Activated T-helper 17 cell treated with anti-CD3 and anti-CD28 coated beads, Interleukin-2, amount 50 U/mL, for 72 hours (primary cell): Measurements from ENCODE around the gene MBD5. TPM values are rescaled to one million over a fixed set of nuclear protein-coding genes. Genes with fewer than 3 reads are reported as not detected.
A peak's percentile ranks its signal among the peaks of the same experiment; 100 is the strongest.

Source experiments
- ATAC-seq: fragments of 150-1000 bp; cut with Tn5 transposase; replicated peaks from 2 replicates; pipeline ENCODE4 v1.10.0; 2021; ENCODE audit warnings: mild to moderate bottlenecking, moderate library complexity
- H3K27ac Mint-ChIP-seq: one replicate; pipeline ENCODE4 v1.8.0; 2022; ENCODE audit warnings: mixed read lengths
- H3K27me3 Mint-ChIP-seq: one replicate; pipeline ENCODE4 v1.8.0; 2022; ENCODE audit warnings: mixed read lengths
- H3K36me3 Mint-ChIP-seq: one replicate; pipeline ENCODE4 v1.8.0; 2022; ENCODE audit warnings: low read depth, mild to moderate bottlenecking, mixed read lengths
- H3K4me1 Mint-ChIP-seq: one replicate; pipeline ENCODE4 v1.8.0; 2022; ENCODE audit warnings: mixed read lengths
- H3K4me3 Mint-ChIP-seq: one replicate; pipeline ENCODE4 v1.8.0; 2022; ENCODE audit warnings: mild to moderate bottlenecking, mixed read lengths
- H3K9me3 Mint-ChIP-seq: one replicate; pipeline ENCODE4 v1.8.0; 2022; ENCODE audit warnings: mixed read lengths
- total RNA-seq, 2 donors: library from RNA; stranded (reverse); gene quantifications; one replicate each; pipeline ENCODE4 v1.2.3, GENCODE V29; 2022

MBD5 gene
- total RNA-seq, 2 donors from 2014 or later, result 33.5 to 55.7 TPM

DNA sequence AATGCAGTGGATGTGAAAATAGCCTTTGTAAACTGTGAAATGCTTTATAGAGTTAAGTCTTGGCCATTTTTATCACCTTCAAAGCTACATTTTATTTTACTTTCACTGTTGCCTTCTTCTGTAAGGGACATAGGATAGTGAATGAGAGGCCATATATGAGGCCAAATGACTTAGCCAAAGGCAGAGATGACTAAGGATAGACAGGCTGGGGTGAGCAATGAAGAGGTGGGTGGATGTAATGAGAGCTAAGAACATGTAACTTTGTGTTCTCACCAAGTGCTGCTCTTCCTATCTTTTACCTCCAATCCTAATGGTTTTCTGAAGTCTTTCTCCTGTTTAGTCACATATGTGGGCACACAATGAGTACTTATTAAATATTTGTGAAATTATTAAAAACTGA, 101.9 kb downstream of the MBD5 start:
- peak; percentile 88 for ATAC-seq
- Mint-ChIP-seq H3K9me3 (peaks cover 11% of the 10 kb centered on the region), H3K4me1 (no peaks in the 10 kb centered on the region)

DNA sequence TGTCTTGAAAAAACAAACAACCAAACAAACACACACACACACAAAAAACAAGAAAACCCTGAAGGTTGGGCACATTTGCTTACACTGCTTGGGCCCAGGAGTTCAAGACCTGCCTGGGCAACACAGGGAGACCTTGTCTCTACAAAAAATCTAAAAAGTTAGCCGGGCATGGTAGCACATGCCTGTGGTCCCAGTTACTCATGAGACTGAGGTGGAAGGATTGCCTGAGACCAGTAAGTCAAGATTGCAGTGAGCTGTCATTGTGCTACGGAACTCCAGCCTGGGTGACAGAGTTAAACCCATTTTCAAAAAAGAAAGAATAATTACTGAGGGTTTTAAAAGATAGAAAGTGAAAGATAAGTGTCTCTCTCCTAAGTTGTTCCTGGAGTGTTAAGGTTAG, 103.4 kb downstream of the MBD5 start:
- Mint-ChIP-seq H3K27ac (no peak overlapping the region), H3K4me1 (no peaks in the 10 kb centered on the region), H3K4me3 (no peak overlapping the region), H3K27me3 (no peaks in the 10 kb centered on the region), H3K9me3 (peaks cover 4% of the 10 kb centered on the region), H3K36me3 (no peaks in the 10 kb centered on the region)
- no peak for ATAC-seq

More for the DNA sequence above, 101.9 kb downstream of the MBD5 start:
- H3K36me3 Mint-ChIP-seq, result peaks cover 6% of the 10 kb centered on the region
- no peak overlapping the region for H3K27ac Mint-ChIP-seq
- no peak overlapping the region for H3K4me3 Mint-ChIP-seq
- H3K27me3 Mint-ChIP-seq, result no peaks in the 10 kb centered on the region

DNA sequence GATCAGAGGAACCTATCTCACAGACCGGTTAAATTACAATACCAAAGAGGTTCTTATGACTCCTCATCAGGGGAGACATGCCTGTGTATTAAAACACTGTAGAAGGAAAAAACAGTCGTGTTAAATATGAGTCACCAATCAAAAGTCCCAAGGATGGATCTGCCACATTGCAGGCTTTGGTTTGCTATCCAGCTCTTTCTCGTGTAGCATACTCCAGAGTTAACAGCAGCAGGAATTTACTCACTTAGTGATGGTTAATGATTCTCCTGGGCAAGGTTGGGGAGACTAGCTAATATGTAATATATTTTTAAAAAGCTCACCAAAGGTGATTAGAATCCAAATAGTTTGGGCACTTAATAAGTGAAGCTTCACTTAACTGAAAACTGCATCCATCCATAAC, 109.7 kb downstream of the MBD5 start:
- Mint-ChIP-seq H3K27ac (no peak overlapping the region), H3K9me3 (no peaks in the 10 kb centered on the region), H3K4me1 (no peaks in the 10 kb centered on the region), H3K27me3 (no peaks in the 10 kb centered on the region), H3K36me3 (no peaks in the 10 kb centered on the region), H3K4me3 (no peak overlapping the region)
- ATAC-seq, result no peak

DNA sequence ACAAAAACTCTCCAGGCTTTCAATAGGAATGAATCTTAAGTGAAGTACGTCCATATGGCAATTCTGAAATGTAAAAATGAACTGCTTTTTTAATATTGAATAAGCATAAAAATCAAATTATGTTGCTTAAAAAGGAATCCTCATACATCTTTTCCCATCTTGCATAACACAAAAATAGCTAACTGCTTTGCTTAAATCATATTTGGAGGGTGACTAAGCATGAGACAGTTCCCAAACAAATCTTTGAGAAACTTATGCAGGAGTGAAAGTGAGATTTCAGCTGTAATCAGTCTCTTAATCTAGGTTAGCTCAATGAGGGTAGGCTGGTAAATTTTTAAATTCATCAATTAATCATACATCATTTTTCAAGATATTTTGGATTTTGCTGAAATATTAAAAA, 111.5 kb downstream of the MBD5 start:
- no peak for ATAC-seq
- Mint-ChIP-seq H3K4me1 (no peaks in the 10 kb centered on the region), H3K4me3 (no peak overlapping the region), H3K36me3 (no peaks in the 10 kb centered on the region), H3K27me3 (no peaks in the 10 kb centered on the region), H3K27ac (no peak overlapping the region), H3K9me3 (no peaks in the 10 kb centered on the region)

DNA sequence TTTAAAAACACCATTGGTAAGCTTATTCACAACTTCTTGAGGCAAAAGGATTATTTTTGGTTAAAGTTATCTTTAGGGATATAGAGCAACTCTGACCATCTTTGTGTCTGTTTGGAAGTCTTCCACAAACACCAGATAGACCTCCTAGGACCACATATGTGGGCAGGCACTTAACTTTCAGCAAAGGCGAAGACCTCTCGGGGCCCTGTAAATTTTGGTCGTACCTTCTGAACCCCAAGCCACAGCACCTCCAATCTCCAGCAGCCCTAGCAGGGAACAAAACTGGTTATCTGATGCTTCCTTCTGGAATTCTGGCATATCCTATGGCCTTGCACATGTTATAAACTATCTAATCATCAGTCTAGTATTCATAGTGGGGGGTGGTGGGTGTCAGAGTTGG, 114.8 kb downstream of the MBD5 start:
- H3K36me3 Mint-ChIP-seq, result no peaks in the 10 kb centered on the region
- no peaks in the 10 kb centered on the region for H3K27me3 Mint-ChIP-seq
- no peaks in the 10 kb centered on the region for H3K4me1 Mint-ChIP-seq
- H3K9me3 Mint-ChIP-seq, result no peaks in the 10 kb centered on the region
- H3K4me3 Mint-ChIP-seq, result no peak overlapping the region
- no peak for ATAC-seq
- no peak overlapping the region for H3K27ac Mint-ChIP-seq

DNA sequence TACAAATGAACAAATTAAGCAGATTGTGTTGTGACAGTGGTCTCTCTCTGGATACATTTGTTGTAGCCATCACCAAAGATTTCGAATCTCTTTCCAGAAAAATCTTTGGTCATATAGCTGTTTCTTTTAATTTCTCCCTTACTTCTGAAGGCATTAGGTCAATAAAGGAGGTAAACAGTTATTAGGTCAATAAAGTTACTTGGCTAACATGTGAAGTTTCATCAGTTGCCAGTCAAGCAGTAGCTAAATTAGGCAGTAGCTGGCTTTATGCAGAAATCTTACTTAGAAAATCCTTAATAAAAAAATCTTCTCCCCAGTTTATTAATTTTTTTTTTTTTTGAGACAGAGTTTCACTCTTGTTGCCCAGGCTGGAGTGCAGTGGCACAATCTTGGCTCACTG, 115.5 kb downstream of the MBD5 start:
- Mint-ChIP-seq H3K4me3 (no peak overlapping the region), H3K27me3 (no peaks in the 10 kb centered on the region), H3K4me1 (no peaks in the 10 kb centered on the region), H3K27ac (no peak overlapping the region), H3K36me3 (no peaks in the 10 kb centered on the region), H3K9me3 (no peaks in the 10 kb centered on the region)
- no peak for ATAC-seq

DNA sequence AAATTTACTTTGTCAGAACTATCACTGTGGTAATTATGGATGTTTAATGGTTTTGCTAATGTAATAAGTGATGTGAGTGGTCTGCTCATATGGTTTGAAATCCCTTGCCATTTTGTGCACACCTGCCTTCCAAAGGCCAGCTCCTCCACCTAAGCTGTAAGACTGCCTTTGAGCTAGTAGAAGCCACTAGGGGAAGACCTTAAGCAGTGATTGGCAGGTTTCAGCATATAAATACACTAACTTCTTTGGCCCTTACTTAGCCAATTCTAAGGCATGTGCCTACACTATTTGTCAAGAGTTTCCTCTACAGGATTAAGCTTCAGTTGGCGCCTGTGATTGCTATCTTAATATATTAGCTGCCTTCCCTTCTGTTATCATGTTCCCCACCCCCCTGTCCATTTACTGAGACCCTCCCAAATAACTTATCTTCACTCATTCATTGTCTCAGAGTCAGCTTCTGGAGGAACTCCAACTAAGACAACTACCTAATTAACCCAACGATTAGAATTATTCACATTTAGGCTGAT, 141.1 kb downstream of the MBD5 start:
- H3K4me1 Mint-ChIP-seq, result peaks cover 3% of the 10 kb centered on the region
- peaks cover 7% of the 10 kb centered on the region for H3K36me3 Mint-ChIP-seq
- no peak overlapping the region for H3K27ac Mint-ChIP-seq
- H3K9me3 Mint-ChIP-seq, result no peaks in the 10 kb centered on the region
- ATAC-seq, result no peak
- no peaks in the 10 kb centered on the region for H3K27me3 Mint-ChIP-seq
- no peak overlapping the region for H3K4me3 Mint-ChIP-seq

DNA sequence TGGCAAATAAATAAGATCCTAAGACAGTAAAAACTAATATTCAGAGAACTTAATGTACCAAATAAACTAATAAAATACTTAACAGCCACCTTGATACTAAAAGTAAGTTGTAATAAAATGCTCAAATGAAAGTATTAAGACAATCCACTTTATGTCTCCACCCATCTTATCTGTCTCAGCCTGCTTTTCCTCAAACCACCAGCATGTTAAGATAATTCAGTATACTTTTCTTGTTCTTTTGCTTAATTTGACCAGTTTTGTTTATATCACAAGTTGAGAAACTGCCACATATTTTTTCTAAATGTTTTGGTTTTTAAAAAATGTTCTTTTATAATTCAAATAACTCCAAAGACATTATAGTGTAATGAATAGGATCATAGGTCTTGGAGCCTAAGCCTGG, 142.0 kb downstream of the MBD5 start:
- no peak overlapping the region for H3K4me3 Mint-ChIP-seq
- peaks cover 7% of the 10 kb centered on the region for H3K36me3 Mint-ChIP-seq

DNA sequence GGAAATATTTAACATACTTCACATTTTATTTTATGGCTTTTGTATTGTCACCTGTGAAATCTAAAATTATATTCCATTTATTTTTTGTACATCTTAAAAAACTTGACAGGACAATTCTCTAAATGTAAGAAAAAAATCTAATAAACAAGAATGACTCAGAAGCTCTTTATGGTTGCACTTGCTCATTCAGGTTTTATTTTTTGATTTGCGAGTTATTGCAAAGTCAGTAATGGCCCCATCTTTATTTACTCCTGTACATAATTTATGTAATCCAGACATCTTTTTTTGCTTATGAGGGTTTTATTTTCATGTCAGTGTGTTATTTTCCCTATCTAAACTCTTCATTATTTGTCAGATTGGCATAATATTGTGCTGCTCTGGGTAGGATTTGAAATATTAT, 145.1 kb downstream of the MBD5 start:
- no peak for ATAC-seq
- H3K9me3 Mint-ChIP-seq, result peaks cover 4% of the 10 kb centered on the region

More for the DNA sequence above, 142.0 kb downstream of the MBD5 start:
- H3K4me1 Mint-ChIP-seq, result peaks cover 3% of the 10 kb centered on the region
- no peaks in the 10 kb centered on the region for H3K9me3 Mint-ChIP-seq
- no peak overlapping the region for H3K27ac Mint-ChIP-seq
- no peaks in the 10 kb centered on the region for H3K27me3 Mint-ChIP-seq
- ATAC-seq, result no peak

DNA sequence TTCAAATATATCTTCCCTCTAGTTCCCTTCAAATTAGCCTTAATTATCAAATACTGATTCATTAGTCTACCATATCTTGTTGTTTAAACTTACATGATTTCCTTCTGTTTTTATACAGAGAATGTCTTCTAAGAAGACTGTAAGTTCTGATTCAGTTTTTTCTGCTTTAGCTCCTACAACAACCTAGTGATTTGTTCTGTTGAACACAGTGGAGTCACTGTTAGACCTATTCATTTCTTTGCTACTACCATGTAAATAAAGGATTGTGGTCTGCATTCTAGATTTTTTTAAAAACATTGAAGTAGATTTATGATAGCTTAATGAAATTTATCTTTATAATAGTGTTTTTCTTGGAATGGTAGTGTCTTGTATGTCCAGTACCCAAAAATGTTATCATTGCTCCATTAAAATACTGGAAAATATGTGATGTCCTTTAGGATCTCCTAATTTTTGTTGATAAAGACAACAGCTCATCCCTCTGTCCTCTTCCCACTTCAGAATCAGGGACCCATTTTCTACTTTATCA, 146.4 kb downstream of the MBD5 start:
- Mint-ChIP-seq H3K4me1 (peaks cover 3% of the 10 kb centered on the region), H3K4me3 (no peak overlapping the region), H3K27ac (no peak overlapping the region), H3K27me3 (no peaks in the 10 kb centered on the region), H3K9me3 (peaks cover 4% of the 10 kb centered on the region), H3K36me3 (peaks cover 16% of the 10 kb centered on the region)
- no peak for ATAC-seq

More for the DNA sequence above, 145.1 kb downstream of the MBD5 start:
- H3K36me3 Mint-ChIP-seq, result peaks cover 12% of the 10 kb centered on the region
- no peaks in the 10 kb centered on the region for H3K27me3 Mint-ChIP-seq
- peaks cover 3% of the 10 kb centered on the region for H3K4me1 Mint-ChIP-seq
- H3K4me3 Mint-ChIP-seq, result no peak overlapping the region
- H3K27ac Mint-ChIP-seq, result no peak overlapping the region

DNA sequence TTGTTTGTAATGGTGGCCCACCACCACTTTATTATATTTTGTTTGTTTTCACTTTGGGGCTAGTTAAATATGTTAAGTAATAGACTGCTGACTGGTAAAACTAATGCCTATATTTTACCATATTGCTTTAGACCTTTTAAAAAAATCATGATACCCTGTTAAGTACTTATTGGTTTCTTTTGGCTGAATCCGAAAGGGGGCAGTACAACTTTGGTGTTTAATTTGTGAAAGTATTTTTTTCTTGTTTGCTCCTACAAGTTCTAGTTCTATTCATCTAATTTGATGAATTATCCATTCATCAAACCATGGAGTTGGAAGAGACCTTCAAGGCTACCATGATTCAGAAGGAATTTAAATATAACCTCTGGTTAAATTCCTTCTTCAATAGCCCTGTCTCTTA, 147.0 kb downstream of the MBD5 start:
- peaks cover 4% of the 10 kb centered on the region for H3K9me3 Mint-ChIP-seq
- no peaks in the 10 kb centered on the region for H3K27me3 Mint-ChIP-seq
- H3K4me3 Mint-ChIP-seq, result no peak overlapping the region
- H3K36me3 Mint-ChIP-seq, result peaks cover 16% of the 10 kb centered on the region
- ATAC-seq, result no peak
- H3K27ac Mint-ChIP-seq, result no peak overlapping the region
- peaks cover 3% of the 10 kb centered on the region for H3K4me1 Mint-ChIP-seq

DNA sequence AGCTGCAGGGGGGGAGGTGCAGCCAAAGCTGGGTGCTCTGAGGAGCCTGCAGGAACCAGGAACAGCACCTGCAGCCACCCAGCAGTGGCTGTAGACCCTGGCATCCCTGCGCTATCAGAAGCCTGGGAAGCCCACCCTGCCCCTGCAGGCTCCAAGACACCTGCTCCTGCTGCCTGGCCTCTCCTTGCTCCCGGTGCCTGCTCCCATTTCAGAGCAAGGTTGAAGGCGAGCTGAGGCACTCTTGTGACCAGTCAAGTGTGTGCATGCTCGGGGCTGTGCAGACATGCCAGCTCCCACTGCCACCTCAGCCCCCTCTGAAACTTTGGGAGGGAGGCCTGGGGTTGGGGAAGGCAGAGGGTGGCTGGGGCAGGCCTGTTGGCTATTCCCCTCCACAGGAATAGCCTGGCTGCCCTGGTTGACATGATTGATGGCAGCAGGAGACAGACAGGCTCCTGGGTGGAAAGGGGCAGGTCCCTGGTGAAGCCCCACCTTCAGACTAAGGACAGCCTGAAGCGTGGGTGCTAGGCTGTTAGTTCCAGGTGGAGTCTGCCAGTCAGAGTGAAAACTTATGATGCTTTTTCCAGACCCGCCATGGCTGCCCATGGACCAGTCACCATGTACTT, 151.4 kb downstream of the MBD5 start:
- no peak overlapping the region for H3K27ac Mint-ChIP-seq
- H3K9me3 Mint-ChIP-seq, result peaks cover 4% of the 10 kb centered on the region
- ATAC-seq, result no peak
- H3K4me3 Mint-ChIP-seq, result no peak overlapping the region
- no peaks in the 10 kb centered on the region for H3K4me1 Mint-ChIP-seq
- no peaks in the 10 kb centered on the region for H3K27me3 Mint-ChIP-seq
- H3K36me3 Mint-ChIP-seq, result peaks cover 16% of the 10 kb centered on the region

DNA sequence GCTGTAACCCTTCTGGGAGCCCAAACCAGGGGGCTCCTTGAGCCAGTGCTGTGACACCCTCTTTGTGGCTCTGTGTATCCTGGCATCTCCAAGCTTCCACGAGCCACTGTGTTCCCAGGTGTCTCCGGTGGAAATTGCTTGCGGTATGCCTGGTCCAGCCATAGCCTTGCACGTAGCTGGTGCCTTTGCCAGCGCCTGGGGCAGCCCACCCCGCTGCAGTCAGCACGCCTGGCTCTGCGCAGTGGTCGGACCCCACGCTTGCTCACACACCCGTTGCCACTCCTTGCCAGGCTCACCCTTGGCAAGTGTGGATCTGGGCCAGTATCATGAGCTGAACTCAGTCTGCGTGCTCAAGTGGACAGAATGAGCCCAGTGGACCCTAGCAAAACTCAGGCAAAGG, 152.3 kb downstream of the MBD5 start:
- Mint-ChIP-seq H3K4me1 (no peaks in the 10 kb centered on the region), H3K27me3 (no peaks in the 10 kb centered on the region), H3K27ac (no peak overlapping the region), H3K9me3 (peaks cover 3% of the 10 kb centered on the region), H3K36me3 (peaks cover 21% of the 10 kb centered on the region), H3K4me3 (no peak overlapping the region)
- ATAC-seq, result no peak

DNA sequence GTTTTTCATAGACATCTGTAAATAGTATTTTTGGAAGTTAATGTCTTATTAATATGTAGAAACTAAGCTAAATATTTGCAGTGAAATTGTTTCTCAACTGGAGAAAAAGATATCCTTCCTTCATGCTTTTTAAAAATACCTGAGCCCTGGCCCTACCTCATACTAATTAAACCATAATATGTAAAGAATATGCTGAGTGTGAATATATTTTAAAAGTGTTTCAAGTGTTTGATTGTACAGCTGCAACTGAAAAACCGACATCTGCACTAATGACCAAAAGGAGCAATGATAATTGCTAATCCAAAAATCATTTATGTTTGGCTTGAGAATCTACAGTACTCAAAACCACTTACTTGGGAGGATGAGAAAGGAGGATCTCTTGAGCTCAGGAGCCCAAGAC, 156.7 kb downstream of the MBD5 start:
- no peak for ATAC-seq
- Mint-ChIP-seq H3K9me3 (no peaks in the 10 kb centered on the region), H3K27ac (no peak overlapping the region), H3K4me1 (no peaks in the 10 kb centered on the region), H3K36me3 (peaks cover 40% of the 10 kb centered on the region), H3K27me3 (no peaks in the 10 kb centered on the region), H3K4me3 (no peak overlapping the region)

DNA sequence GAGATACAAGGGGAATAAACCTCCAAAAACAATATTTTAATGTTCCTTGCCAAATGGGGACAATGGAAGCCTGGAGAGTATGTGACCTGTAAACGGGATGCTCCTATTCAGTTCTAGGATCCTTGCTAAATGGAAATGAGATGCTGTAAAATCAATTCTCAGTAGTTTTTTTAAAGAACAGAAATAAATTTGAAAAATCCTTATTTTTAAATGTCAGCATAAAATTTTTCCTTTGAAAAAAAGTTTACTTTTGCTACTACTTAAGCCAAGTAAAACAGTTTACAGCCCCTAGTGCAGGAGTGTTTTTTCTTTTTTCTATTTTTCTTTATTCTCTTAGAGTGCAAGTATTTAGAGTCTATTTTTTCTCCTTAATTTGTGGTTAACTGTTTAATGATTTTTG, 158.8 kb downstream of the MBD5 start:
- Mint-ChIP-seq H3K36me3 (peaks cover 59% of the 10 kb centered on the region), H3K27ac (no peak overlapping the region), H3K4me3 (no peak overlapping the region), H3K4me1 (no peaks in the 10 kb centered on the region), H3K9me3 (no peaks in the 10 kb centered on the region), H3K27me3 (no peaks in the 10 kb centered on the region)
- ATAC-seq, result no peak
